GM12874 (cell line): Measurements from ENCODE around the gene ALG12.

ENCODE experiments used
- TF ChIP-seq, protein P1 (sequence below): IDR thresholded peaks from 2 replicates; pipeline ENCODE4 v1.5.1; 2011; ENCODE audit warnings: low read depth, mild to moderate bottlenecking, control low read depth, low read length, moderate library complexity; ENCODE audit not compliant: insufficient read depth

ALG12 gene

DNA sequence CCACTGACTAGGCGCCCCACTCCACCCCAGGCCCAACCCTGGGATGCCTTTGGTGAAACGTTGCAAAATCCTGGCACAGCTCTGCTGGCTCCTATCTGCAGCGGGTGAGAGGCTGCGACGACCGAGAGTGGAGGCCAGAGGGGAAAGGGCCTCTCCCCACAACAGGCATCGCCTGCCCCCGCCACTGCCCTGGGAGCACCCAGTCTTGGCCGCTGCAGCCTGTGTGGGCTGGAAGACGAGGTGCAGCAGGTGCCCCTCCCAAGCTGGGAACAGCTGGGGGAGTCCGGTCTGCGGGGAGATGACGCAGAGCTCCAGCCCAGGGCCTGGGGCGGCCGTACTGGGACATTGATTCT is 38.2 kb upstream of the ALG12 start:
- TF ChIP-seq, protein P1, sequence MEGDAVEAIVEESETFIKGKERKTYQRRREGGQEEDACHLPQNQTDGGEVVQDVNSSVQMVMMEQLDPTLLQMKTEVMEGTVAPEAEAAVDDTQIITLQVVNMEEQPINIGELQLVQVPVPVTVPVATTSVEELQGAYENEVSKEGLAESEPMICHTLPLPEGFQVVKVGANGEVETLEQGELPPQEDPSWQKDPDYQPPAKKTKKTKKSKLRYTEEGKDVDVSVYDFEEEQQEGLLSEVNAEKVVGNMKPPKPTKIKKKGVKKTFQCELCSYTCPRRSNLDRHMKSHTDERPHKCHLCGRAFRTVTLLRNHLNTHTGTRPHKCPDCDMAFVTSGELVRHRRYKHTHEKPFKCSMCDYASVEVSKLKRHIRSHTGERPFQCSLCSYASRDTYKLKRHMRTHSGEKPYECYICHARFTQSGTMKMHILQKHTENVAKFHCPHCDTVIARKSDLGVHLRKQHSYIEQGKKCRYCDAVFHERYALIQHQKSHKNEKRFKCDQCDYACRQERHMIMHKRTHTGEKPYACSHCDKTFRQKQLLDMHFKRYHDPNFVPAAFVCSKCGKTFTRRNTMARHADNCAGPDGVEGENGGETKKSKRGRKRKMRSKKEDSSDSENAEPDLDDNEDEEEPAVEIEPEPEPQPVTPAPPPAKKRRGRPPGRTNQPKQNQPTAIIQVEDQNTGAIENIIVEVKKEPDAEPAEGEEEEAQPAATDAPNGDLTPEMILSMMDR: no peak

DNA sequence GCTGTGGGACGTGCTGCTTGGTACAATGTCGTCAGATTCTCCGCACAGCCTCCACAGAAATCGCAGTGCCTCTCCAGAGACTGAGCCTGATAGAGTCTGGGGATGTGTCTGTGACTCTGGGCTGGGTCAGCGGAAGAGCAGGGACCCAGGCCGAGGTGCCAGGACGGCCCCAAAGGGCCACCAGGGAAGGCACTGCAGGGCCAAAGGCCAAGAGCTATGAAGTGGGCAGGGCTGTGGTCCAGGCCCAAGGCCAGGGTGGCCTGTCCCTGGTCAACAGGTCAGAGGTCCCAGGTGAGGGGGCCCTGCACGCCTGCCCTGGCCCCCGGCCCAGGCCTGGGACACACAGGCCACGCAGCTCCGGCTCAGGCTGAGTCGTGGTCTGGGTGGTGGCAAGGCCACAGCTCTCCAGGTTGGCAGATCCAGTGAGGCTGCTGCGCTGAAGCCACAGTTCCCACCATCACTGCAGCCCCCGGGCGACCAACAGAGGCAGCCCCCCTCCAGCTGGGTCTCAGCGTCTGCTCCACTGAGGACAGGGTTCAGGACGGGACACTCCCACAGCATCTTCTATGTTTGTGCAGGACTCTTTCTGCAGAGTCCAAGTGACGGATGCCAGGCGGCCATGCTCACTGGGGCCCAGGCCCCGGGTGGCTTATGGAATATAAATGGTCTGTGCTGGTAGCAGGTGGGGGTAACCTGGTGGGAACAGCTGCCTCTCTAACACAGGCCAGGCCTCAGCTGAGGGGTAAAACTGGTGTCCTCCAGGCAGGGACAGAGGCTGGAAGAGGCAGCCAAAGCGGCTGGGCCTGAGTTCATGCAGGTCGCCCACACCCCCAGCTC is 37.6 kb upstream of the ALG12 start:
- TF ChIP-seq, protein P1: no peak

DNA sequence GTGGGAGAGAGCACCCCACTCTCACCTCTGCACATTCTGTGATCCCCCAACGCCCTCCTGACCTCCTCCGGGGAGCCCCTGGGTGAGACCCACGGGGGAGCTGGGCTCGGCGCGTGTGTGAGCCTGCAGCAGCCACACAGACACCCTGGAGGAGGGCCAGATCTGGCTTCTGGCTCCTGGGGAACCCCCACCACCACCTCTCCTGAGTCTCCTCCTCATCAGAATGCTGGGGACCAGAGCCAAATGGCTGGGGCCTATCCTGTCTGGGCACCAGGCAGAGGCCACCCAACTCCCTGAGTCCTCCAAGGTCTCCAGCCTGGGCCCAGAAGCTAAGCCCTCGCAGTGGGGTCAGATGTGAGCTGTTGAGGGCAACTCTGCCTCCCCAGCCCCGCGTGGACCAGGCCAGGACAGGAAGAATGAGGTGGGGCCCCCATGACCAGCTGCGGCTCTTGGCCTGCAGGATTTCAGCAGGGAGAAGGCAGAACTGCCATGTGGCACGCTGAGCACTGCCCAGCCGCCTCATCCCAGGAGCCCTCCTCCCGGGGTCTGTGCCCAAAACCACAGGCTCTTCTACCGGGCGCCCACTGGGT is 36.8 kb upstream of the ALG12 start:
- TF ChIP-seq, protein P1: no peak

DNA sequence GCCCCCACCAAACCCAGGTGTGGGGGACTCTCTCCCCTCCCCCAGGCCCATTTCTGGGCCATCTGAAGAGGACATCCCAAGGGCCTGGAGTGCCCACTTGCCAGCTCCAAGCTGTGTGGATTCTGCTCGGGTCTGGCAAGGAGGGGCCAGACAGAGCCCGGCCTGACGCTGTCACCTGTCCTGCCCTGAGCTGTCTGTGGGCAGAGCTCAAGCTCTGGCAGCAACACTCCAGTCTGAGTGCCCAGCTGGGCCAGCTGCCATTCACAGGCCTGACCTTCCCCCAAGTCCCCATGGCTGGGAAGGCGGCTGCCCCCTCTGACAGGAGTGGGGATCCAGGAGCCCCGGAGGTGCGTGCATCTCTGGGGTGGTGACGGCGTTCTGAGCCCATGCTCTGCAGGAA is 36.1 kb upstream of the ALG12 start:
- TF ChIP-seq, protein P1: no peak

DNA sequence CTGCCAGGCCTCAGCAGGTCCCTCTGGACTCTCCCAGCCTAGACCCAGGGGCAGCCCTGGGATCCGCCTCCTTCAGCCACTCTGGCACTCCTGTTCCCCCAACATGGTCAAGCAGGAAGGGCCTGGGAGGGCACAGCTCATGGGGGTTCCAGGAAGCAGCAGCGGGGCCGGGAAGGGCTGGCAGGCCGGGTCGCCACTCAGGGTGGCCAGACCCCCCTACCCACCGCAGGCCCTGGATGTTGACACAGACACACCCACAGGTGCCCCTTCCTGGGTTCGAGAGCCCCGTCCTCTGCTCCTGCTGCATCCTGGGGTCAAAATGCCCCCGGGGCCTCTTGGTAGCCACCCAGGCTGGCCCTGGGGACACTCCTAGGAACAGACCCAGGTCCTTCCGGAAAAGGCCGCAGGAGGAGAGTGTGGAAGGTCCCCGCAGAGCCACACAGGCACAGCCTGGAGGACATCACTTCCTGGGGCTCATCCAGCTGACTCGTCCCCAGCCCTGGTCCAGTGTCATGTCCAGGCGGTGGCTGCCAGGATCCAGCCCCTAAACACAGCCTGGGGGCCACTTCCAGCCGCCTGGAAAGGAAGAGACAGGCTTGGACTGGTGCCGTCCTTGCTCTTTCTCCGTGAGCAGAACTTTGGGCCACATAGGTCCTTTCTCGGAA is 35.6 kb upstream of the ALG12 start:
- TF ChIP-seq, protein P1: no peak

DNA sequence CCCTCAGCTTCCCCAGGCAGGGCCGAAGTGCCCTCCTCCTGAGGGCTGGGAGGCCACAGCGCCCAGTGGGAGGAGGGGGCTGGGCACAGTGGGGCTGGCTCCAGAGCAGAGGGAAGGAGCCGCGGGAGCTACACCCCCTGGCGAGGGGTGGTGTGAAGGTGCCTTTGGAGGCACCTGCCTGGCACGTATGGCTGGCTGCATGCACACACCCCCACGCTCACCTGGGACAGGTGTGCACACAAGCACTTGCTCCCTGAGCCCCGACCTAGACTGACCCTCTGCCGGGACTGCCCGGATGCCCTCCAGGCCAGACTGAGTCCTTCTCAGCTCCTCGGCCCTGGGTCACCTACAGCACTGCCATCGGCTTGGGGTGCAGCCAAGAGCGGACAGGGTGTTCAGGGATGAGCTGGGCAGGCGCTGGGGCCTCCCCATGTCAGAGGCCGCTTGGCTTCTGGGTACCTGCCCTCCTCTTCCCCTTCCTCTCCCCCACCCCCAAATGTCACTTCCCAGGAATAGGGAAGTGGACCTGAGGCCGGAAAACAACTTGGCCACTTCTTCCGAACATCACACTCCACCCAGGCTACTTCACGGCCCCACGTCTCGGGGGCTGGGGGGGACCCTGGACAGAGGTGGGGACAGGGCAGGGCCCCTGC is 34.9 kb upstream of the ALG12 start:
- TF ChIP-seq, protein P1: no peak

DNA sequence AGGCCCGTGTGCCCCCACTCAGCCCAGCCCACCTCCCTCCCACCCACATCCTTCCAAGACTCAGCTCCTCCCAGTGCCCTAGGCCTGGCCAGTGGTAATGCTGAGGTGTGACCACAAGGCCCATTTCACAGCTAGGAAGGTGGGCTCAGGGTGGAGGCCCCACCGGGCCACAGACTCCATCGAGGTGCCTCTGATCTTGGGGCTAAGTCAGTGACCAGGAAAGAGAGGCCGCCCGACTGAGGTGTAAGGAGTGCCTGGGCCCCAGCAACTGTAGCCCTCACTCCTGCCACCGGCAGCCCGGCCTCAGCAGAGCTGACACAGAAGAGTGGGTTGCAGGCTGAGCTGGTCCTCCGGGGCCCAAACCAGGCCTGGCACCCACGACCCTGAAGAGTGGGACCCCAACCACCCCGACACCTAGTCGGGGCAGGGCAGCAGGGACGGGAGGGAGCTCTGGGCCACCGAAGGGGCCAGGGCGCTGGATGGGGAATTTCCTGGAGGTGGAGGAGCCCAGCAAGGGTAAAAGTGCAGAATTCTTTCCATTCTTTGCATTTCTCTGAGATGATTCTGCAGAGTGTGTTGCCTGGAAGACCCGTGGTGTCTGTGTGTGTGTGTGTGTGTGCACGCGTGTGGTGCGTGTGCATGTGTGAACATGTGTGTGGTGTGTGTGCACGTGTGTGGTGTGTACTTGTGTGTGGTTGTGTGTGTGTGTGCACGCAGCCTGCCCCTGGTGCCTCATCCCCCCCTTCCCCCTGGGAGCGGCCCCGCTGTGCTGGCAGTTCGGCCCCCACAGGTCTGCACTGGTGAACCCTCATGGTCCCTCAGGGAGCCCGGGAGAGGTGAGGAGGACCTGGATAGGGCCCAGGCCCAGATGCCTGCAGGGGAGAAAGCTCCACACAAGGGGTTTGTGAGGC is 34.0 kb upstream of the ALG12 start:
- TF ChIP-seq, protein P1: no peak
